Measurements from ENCODE around the gene PRKG1. TPM values are rescaled to one million over a fixed set of nuclear protein-coding genes. Genes with fewer than 3 reads are reported as not detected.

PRKG1 gene
- total and polyA plus RNA-seq, 4 donors, result 6.8 to 38.1 (median 15.4) TPM

DNA sequence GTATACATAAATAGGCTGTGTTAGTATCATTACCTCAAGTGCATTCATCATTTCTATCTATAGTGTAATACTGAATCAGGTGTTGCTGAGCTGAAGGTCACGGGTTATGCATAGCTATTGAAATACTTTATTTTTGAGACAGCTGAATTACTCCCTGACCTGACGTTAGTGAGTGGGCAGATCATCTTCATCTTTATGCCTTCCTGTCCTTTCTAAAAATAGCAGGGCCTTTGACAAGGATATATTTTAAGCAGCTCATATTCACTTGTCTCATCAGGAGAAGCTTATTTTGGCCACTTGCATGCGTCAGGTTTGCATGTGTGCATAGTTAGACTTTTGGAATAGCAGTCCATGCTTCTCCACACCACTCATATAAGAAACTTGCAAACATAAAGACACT, 1176.2 kb downstream of the PRKG1 start:
- H3K9me3 ChIP-seq (ENCODE audit: control insufficient read depth, insufficient read depth, low read length), result no peaks in the 10 kb centered on the region
- peak in 1 of 6 donors; percentile 9 for DNase-seq (ENCODE audit: low read depth in 4 of 6, low spot score in 6 of 6)
- H3K27me3 ChIP-seq (ENCODE audit: control insufficient read depth, insufficient read depth, low read length), result no peaks in the 10 kb centered on the region
- 65% methylated on average over 2 of the region's 3 CpGs for WGBS (ENCODE audit: insufficient coverage)
- H3K4me3 ChIP-seq (ENCODE audit: low read depth, low read length), result no peak overlapping the region
- H3K4me1 ChIP-seq (ENCODE audit: control insufficient read depth, insufficient read depth, low read length), result no peaks in the 10 kb centered on the region
- no peak overlapping the region for H3K27ac ChIP-seq (ENCODE audit: low read depth, low read length)
- H3K36me3 ChIP-seq (ENCODE audit: control insufficient read depth, insufficient read depth, low read length), result no peaks in the 10 kb centered on the region

DNA sequence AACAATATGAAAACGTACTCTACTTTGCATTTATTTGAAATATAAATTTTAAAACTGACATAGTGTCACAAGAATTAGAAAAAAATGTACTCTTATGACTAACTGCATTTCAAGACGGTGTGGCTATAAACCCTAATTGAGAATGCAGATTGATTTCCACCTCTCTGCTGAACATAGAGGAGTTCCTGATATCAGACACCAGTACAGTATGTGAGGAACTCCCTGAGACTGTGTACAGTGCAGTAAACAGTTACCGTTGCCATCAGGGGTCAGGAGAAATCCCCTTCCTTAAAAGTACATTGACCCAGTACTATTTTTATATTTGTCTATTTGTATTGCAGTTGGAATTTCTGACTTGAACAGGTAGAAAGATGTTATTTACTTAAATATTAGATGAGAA, 1178.0 kb downstream of the PRKG1 start:
- H3K4me3 ChIP-seq (ENCODE audit: low read depth, low read length), result no peak overlapping the region
- WGBS (ENCODE audit: insufficient coverage), result no CpG with 5 or more reads among the region's 3 CpGs

DNA sequence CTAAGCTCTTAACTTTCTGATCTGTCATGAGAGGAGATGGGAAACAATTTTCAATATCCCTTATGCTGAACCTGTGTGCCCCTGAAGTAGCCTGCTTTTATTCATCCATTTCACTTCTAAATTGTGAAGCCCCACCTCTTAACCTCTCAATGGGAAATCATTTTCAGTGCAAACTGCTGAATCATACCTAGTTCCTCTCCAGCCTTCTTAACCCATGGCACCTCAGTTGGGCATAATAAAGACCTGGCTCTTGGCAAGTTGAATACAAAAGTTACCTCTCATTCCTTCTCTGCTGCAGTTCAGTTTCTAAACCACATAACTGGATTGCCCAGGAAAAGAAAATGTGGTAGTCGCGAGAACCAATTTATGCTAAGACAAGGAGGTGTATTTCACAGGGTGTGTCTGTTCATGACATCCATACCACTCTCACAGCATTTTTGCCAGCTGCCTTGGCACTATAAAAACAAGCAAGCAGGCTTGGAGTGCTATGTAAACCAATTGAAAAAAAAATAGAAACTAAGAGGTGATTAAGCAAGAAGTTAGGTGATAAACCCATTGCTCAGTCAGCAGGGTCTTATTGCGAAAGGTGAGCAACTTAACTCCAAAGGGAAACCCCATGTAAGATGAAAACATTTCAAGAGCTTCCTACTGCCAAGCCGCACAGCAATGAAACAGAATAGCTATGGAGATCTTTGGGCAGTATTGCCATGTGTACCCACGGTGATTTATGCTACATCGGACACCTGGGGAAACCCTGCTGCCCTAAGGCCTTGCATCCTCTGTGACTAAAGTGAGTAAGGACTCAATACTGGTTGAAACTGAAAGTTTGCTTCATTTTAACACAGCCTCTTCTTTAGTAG, 1182.8 kb downstream of the PRKG1 start:
- Histone ChIP-seq H3K9me3 (ENCODE audit: control insufficient read depth, insufficient read depth, low read length) (no peaks in the 10 kb centered on the region), H3K4me3 (ENCODE audit: low read depth, low read length) (no peak overlapping the region), H3K27me3 (ENCODE audit: control insufficient read depth, insufficient read depth, low read length) (no peaks in the 10 kb centered on the region), H3K27ac (ENCODE audit: low read depth, low read length) (no peak overlapping the region), H3K4me1 (ENCODE audit: control insufficient read depth, insufficient read depth, low read length) (no peaks in the 10 kb centered on the region), H3K36me3 (ENCODE audit: control insufficient read depth, insufficient read depth, low read length) (no peaks in the 10 kb centered on the region)
- no peak for DNase-seq (ENCODE audit: low read depth in 4 of 6, low spot score in 6 of 6)
- WGBS (ENCODE audit: insufficient coverage), result no CpG with 5 or more reads among the region's 6 CpGs

More for the DNA sequence above, 1178.0 kb downstream of the PRKG1 start:
- H3K4me1 ChIP-seq (ENCODE audit: control insufficient read depth, insufficient read depth, low read length), result no peaks in the 10 kb centered on the region
- no peaks in the 10 kb centered on the region for H3K27me3 ChIP-seq (ENCODE audit: control insufficient read depth, insufficient read depth, low read length)
- no peaks in the 10 kb centered on the region for H3K36me3 ChIP-seq (ENCODE audit: control insufficient read depth, insufficient read depth, low read length)
- no peaks in the 10 kb centered on the region for H3K9me3 ChIP-seq (ENCODE audit: control insufficient read depth, insufficient read depth, low read length)
- no peak overlapping the region for H3K27ac ChIP-seq (ENCODE audit: low read depth, low read length)
- no peak for DNase-seq (ENCODE audit: low read depth in 4 of 6, low spot score in 6 of 6)

DNA sequence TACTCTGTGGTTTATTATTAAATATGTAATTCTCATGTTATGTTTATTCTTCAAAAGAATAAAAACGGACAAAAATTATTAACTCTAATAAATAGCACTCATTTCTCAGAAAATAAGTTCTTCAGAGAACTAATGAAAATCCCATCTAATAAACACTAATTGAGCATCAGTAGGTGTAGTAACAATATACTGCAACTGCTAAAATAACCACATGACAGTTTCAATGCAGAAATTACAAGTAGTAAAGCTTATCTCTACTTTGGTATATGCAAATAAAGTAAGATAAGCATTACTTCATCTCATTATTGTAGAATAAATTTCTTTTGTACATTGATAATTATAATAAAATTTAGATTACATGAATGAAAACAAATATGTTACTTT, 1183.4 kb downstream of the PRKG1 start:
- no peaks in the 10 kb centered on the region for H3K27me3 ChIP-seq (ENCODE audit: control insufficient read depth, insufficient read depth, low read length)
- no peak overlapping the region for H3K4me3 ChIP-seq (ENCODE audit: low read depth, low read length)
- no peaks in the 10 kb centered on the region for H3K9me3 ChIP-seq (ENCODE audit: control insufficient read depth, insufficient read depth, low read length)
- no peaks in the 10 kb centered on the region for H3K36me3 ChIP-seq (ENCODE audit: control insufficient read depth, insufficient read depth, low read length)
- H3K27ac ChIP-seq (ENCODE audit: low read depth, low read length), result no peak overlapping the region
- no peaks in the 10 kb centered on the region for H3K4me1 ChIP-seq (ENCODE audit: control insufficient read depth, insufficient read depth, low read length)
- DNase-seq (ENCODE audit: low read depth in 4 of 6, low spot score in 6 of 6), result no peak
- no CpG with 5 or more reads among the region's 1 CpG for WGBS (ENCODE audit: insufficient coverage)

DNA sequence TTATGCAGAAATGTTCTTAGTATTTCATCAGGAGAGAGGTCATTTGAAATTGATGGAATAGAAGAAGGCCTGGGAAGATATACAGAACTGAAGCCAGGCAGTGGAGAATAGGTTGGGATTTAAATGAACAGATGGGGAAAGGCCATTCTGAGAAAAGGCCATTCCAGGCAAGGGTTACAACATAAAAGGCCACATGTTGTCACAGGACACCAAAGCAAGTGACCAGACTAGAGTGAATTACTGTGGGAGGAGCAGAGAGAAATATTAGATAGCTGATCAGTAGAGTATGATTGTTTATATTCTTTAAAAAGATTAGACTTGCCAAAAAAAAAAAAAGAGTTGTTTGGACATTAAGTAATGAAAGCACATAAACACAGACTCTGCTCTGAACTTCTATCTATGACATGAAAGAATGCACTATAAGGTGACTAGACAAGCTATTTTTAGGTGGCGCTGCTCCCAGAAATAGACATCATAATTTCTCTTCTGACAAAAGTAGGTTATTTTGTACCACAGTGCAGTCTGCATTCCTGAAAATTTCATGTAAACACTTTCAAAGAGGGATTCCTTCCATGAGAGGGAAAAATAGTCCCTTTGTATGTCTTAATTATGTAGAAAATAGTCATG, 1184.6 kb downstream of the PRKG1 start:
- H3K9me3 ChIP-seq (ENCODE audit: control insufficient read depth, insufficient read depth, low read length), result no peaks in the 10 kb centered on the region
- H3K4me1 ChIP-seq (ENCODE audit: control insufficient read depth, insufficient read depth, low read length), result no peaks in the 10 kb centered on the region
- H3K4me3 ChIP-seq (ENCODE audit: low read depth, low read length), result no peak overlapping the region
- WGBS (ENCODE audit: insufficient coverage), result no CpG with 5 or more reads among the region's 1 CpG
- DNase-seq (ENCODE audit: low read depth in 4 of 6, low spot score in 6 of 6), result no peak
- H3K27me3 ChIP-seq (ENCODE audit: control insufficient read depth, insufficient read depth, low read length), result no peaks in the 10 kb centered on the region
- no peaks in the 10 kb centered on the region for H3K36me3 ChIP-seq (ENCODE audit: control insufficient read depth, insufficient read depth, low read length)
- no peak overlapping the region for H3K27ac ChIP-seq (ENCODE audit: low read depth, low read length)

DNA sequence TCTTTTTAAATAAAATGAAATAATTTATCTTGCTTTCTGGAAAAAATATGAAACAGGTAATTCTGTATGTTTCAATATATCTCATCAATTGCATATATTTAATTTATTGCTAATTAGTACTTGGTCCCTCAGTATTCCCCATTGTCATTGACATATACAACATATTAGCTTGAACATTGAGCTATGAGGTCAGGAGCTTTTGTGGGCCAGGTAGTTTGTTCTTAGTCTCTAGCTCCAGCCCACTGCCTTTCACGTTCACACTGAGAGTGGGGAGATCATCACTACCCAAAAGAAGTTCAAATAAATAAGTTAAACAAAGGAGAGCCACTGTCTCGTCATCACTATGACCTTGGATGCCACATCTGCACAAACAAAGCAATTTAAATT, 1185.1 kb downstream of the PRKG1 start:
- Histone ChIP-seq H3K4me3 (ENCODE audit: low read depth, low read length) (no peak overlapping the region), H3K9me3 (ENCODE audit: control insufficient read depth, insufficient read depth, low read length) (no peaks in the 10 kb centered on the region), H3K27me3 (ENCODE audit: control insufficient read depth, insufficient read depth, low read length) (no peaks in the 10 kb centered on the region), H3K36me3 (ENCODE audit: control insufficient read depth, insufficient read depth, low read length) (no peaks in the 10 kb centered on the region), H3K4me1 (ENCODE audit: control insufficient read depth, insufficient read depth, low read length) (no peaks in the 10 kb centered on the region), H3K27ac (ENCODE audit: low read depth, low read length) (no peak overlapping the region)
- DNase-seq (ENCODE audit: low read depth in 4 of 6, low spot score in 6 of 6), result no peak
- no CpG with 5 or more reads among the region's 2 CpGs for WGBS (ENCODE audit: insufficient coverage)

DNA sequence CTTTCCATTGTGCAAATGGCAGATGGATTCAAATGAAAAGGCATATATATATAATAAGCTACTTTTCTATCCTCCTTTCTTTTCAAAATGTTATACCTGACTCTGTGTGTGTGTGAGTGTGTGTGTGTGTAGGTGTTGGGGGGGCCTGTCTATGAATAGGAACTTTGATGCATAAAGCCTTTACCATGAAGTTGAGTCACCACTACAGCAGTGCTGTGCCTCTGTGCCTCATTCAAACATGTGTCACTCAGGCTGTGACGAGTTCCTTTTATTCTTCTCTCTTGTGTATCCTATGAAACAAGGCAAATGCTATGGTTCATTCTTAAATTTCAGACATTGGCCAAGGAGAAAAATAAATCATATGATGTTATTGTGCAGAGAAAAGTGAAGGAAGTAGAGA, 1187.1 kb downstream of the PRKG1 start:
- Histone ChIP-seq H3K9me3 (ENCODE audit: control insufficient read depth, insufficient read depth, low read length) (no peaks in the 10 kb centered on the region), H3K36me3 (ENCODE audit: control insufficient read depth, insufficient read depth, low read length) (no peaks in the 10 kb centered on the region), H3K27me3 (ENCODE audit: control insufficient read depth, insufficient read depth, low read length) (no peaks in the 10 kb centered on the region), H3K4me1 (ENCODE audit: control insufficient read depth, insufficient read depth, low read length) (no peaks in the 10 kb centered on the region), H3K27ac (ENCODE audit: low read depth, low read length) (no peak overlapping the region), H3K4me3 (ENCODE audit: low read depth, low read length) (no peak overlapping the region)
- WGBS (ENCODE audit: insufficient coverage), result no CpG with 5 or more reads among the region's 1 CpG
- DNase-seq (ENCODE audit: low read depth in 4 of 6, low spot score in 6 of 6), result no peak

DNA sequence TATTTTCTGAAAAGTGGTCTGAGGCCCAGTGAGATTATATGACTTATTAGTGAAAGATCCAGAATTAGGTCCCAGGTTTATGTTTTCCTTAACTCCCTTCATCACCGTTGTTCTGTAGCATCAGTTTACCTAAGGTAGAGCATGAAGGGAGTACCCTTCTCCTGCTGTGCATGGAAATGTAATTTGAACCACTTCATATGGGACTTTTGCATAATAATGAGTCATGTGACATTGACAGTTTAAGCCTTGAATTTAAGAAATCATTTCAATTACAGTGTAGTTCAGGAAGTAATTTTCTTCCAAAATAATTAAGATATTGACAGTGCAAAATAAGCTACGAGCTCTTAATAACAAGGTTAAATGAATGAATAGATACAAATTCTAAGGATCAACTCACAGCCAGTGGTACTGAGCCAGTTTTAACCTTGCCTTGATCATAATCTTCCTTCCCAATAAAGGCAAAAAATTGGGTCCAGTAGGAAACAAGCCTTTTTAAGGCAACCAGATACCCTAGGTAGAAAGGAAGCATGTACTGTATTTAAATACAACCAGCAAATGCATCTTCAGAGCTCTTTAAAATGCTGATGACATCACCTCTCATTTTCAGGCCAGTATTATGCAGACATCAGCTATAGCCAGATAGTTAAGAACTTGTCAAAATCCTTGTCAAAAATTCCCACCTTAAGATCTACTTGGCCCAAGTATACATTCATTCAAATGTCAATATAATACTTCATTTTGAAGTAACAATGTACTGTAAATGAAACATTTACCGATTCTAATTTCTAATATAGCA, 1191.0 kb downstream of the PRKG1 start:
- Histone ChIP-seq H3K4me1 (ENCODE audit: control insufficient read depth, insufficient read depth, low read length) (no peaks in the 10 kb centered on the region), H3K27me3 (ENCODE audit: control insufficient read depth, insufficient read depth, low read length) (no peaks in the 10 kb centered on the region), H3K9me3 (ENCODE audit: control insufficient read depth, insufficient read depth, low read length) (no peaks in the 10 kb centered on the region), H3K4me3 (ENCODE audit: low read depth, low read length) (no peak overlapping the region), H3K36me3 (ENCODE audit: control insufficient read depth, insufficient read depth, low read length) (no peaks in the 10 kb centered on the region), H3K27ac (ENCODE audit: low read depth, low read length) (no peak overlapping the region)
- no peak for DNase-seq (ENCODE audit: low read depth in 4 of 6, low spot score in 6 of 6)
- no CpG with 5 or more reads among the region's 3 CpGs for WGBS (ENCODE audit: insufficient coverage)

DNA sequence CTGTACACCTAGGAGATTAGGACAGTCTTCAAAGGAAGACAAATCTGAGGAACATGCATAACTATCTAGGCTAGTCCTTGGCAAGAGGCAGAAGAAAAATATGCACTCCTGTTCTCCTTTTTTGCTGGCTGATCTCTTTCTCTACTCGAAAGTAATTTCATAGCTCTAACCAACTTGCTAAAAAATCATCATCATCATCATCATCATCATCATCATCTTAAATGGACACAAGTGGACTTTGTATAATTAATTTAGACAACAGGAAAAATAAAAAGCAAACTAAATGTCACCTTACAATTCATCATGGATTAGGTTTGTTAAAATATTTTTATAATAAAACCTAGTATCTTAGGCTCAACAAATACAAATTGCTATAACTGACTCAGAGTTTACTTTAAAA, 1192.6 kb downstream of the PRKG1 start:
- H3K9me3 ChIP-seq (ENCODE audit: control insufficient read depth, insufficient read depth, low read length), result no peaks in the 10 kb centered on the region
- no CpG with 5 or more reads among the region's 1 CpG for WGBS (ENCODE audit: insufficient coverage)

More for the DNA sequence above, 1192.6 kb downstream of the PRKG1 start:
- Histone ChIP-seq H3K36me3 (ENCODE audit: control insufficient read depth, insufficient read depth, low read length) (no peaks in the 10 kb centered on the region), H3K4me1 (ENCODE audit: control insufficient read depth, insufficient read depth, low read length) (no peaks in the 10 kb centered on the region), H3K4me3 (ENCODE audit: low read depth, low read length) (no peak overlapping the region), H3K27me3 (ENCODE audit: control insufficient read depth, insufficient read depth, low read length) (no peaks in the 10 kb centered on the region), H3K27ac (ENCODE audit: low read depth, low read length) (no peak overlapping the region)
- DNase-seq (ENCODE audit: low read depth in 4 of 6, low spot score in 6 of 6), result no peak
